Natural killer cell (primary cell): ENCODE measurements around the gene CIDEC. TPM values are rescaled to one million over a fixed set of nuclear protein-coding genes. Genes with fewer than 3 reads are reported as not detected.

ENCODE experiments used
- ATAC-seq, 3 donors: fragments of 150-1000 bp in 2 of 3; fragments of 200-7000 bp in 1 of 3; cut with Tn5 transposase; 1 replicate in 1 of 3; 2 replicates in 2 of 3; pipeline ENCODE4 v1.10.0; 2021; ENCODE audit warnings: mild to moderate bottlenecking in 2 of 3, moderate library complexity in 2 of 3
- DNase-seq, 2 donors: peaks; one replicate each; pipeline versions ENCODE4 v3.0.0 to v3.0.0-alpha.2; 2013 to 2021; ENCODE audit warnings: mixed read lengths in 1 of 2
- H3K27ac ChIP-seq: one replicate; pipeline ENCODE4 v1.5.1; 2013; ENCODE audit warnings: mild to moderate bottlenecking, low read length
- H3K27me3 ChIP-seq: one replicate; pipeline ENCODE4 v1.6.1; 2013; ENCODE audit warnings: low read length; ENCODE audit not compliant: control insufficient read depth, insufficient read depth
- H3K36me3 ChIP-seq: one replicate; pipeline ENCODE4 v1.6.1; 2013; ENCODE audit warnings: low read length; ENCODE audit not compliant: control insufficient read depth, insufficient read depth
- H3K4me1 ChIP-seq: one replicate; pipeline ENCODE4 v1.6.1; 2013; ENCODE audit warnings: low read length; ENCODE audit not compliant: control insufficient read depth, insufficient read depth
- H3K4me3 ChIP-seq: one replicate; pipeline ENCODE4 v1.5.1; 2013; ENCODE audit warnings: low read length
- H3K9me3 ChIP-seq: one replicate; pipeline ENCODE4 v1.6.1; 2013; ENCODE audit warnings: low read length; ENCODE audit not compliant: control insufficient read depth, insufficient read depth
- H3K27ac Mint-ChIP-seq, 2 donors: one replicate each; pipeline ENCODE4 v1.8.0; 2022; ENCODE audit warnings: mild to moderate bottlenecking in 2 of 2, mixed read lengths in 2 of 2, moderate library complexity in 1 of 2
- H3K27me3 Mint-ChIP-seq, 2 donors: one replicate each; pipeline ENCODE4 v1.8.0; 2022; ENCODE audit warnings: low read depth in 2 of 2, mixed read lengths in 2 of 2
- H3K36me3 Mint-ChIP-seq: one replicate; pipeline ENCODE4 v1.8.0; 2022; ENCODE audit warnings: mixed read lengths
- H3K4me1 Mint-ChIP-seq, 2 donors: one replicate each; pipeline ENCODE4 v1.8.0; 2022; ENCODE audit warnings: mixed read lengths in 2 of 2
- H3K4me3 Mint-ChIP-seq: one replicate; pipeline ENCODE4 v1.8.0; 2022; ENCODE audit warnings: mild to moderate bottlenecking, moderate library complexity, mixed read lengths
- H3K9me3 Mint-ChIP-seq, 2 donors: one replicate each; pipeline ENCODE4 v1.8.0; 2022; ENCODE audit warnings: mixed read lengths in 2 of 2
- CTCF ChIP-seq: fragments of 200-600 bp; IDR thresholded peaks from one replicate; pipeline ENCODE4 v1.8.0; 2022; ENCODE audit warnings: antibody characterized with exemption
- WGBS: methylation state at CpG from one replicate; pipeline ENCODE4 v1.1.7; 2013; ENCODE audit warnings: missing lambda C conversion rate; ENCODE audit not compliant: insufficient coverage; 5-methylcytosine and 5-hydroxymethylcytosine counted together
- intact Hi-C: fragments of 100-400 bp; cut with micrococcal nuclease; formaldehyde crosslinking; loops from one replicate; pipeline ENCODE4 v1.14.2; 2022
- total RNA-seq, 4 donors: library from RNA; stranded (reverse); fragments of 120-200 nt in 1 of 4; gene quantifications; one replicate each; pipeline versions ENCODE4 v1.2.3 to v1.2.4, GENCODE V29; 2013 to 2022

CIDEC gene
- total RNA-seq, 3 donors from 2014 or later (not counting 1 experiment from before 2014, with no cell fraction given): not detected

DNA sequence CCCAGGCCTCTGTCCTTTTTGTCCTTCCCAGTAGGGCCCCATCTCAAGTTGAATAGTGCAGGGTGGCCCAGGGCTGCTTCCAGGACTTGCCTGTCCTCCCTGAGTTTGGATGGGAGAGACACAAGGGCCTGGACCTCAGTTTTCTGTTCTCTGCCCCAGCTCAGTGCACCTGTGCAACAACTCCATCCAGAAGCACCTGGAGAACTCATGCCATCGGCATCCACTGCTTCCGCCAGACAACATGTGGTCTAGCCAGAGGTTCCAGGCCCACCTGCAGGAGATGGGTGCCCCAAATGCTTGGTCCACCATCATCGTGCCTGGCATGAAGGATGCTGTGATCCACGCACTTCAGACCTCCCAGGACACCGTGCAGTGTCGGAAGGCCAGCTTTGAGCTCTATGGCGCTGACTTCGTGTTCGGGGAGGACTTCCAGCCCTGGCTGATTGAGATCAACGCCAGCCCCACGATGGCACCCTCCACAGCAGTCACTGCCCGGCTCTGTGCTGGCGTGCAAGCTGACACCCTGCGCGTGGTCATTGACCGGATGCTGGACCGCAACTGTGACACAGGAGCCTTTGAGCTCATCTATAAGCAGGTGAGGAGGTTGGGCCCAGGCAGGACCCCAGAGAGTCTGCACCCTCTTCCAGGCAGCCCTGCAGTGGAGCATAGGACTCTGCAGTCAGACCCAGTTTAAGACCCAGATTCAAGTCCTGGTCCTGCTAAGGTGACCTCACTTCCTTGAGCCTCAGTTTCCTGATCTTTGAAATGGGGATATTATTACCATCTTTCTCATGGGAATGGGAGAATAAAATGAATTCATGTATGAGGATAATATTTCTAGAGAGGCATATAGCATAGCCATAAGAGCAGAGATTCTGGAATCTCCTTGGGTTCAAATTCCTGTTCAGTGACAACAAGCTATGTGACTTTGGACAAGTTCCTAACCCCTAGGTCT lies 51.0 kb downstream of the CIDEC start:
- H3K9me3 Mint-ChIP-seq: no peaks in the 10 kb centered on the region
- no peaks in the 10 kb centered on the region for H3K36me3 Mint-ChIP-seq
- DNase-seq: no peak
- no peaks in the 10 kb centered on the region for H3K27me3 Mint-ChIP-seq
- TF ChIP-seq CTCF: no peak
- WGBS: 98% methylated on average over 17 of the region's 17 CpGs
- peaks cover 13% of the 10 kb centered on the region in 2 donors for H3K4me1 Mint-ChIP-seq
- Histone ChIP-seq H3K9me3 (no peaks in the 10 kb centered on the region), H3K36me3 (peaks cover 26% of the 10 kb centered on the region), H3K4me1 (no peaks in the 10 kb centered on the region), H3K27ac (no peak overlapping the region), H3K4me3 (no peak overlapping the region), H3K27me3 (no peaks in the 10 kb centered on the region)
- H3K27ac Mint-ChIP-seq: no peak overlapping the region
- intact Hi-C loops: no loop called here
- H3K4me3 Mint-ChIP-seq: no peak overlapping the region
- no peak for ATAC-seq

- 92% methylated on average over 20 of the region's 20 CpGs for WGBS
- Mint-ChIP-seq H3K9me3 (no peaks in the 10 kb centered on the region), H3K4me3 (no peak overlapping the region), H3K36me3 (no peaks in the 10 kb centered on the region), H3K27ac (peak overlapping the region in 1 of 2 donors; percentile 45), H3K4me1 (peaks cover 13% of the 10 kb centered on the region in 2 donors), H3K27me3 (no peaks in the 10 kb centered on the region)
- DNase-seq (peak in 1 of 2 donors; percentile 51), ATAC-seq (peak in 2 of 3 donors; percentile 54 to 60)
- intact Hi-C loops: no loop called here
- no peak overlapping the region for H3K4me3 ChIP-seq
- H3K27ac ChIP-seq: no peak overlapping the region
- H3K27me3 ChIP-seq: no peaks in the 10 kb centered on the region
- no peaks in the 10 kb centered on the region for H3K9me3 ChIP-seq
- peak; percentile 14 for TF ChIP-seq CTCF
- H3K36me3 ChIP-seq: peaks cover 12% of the 10 kb centered on the region
- no peaks in the 10 kb centered on the region for H3K4me1 ChIP-seq
Observed at GRCh38 chr3:9826815-9827573, 53.1 kb downstream of the CIDEC start.

- DNase-seq: no peak
- H3K27ac ChIP-seq: no peak overlapping the region
- H3K36me3 Mint-ChIP-seq: no peaks in the 10 kb centered on the region
- H3K27me3 Mint-ChIP-seq: no peaks in the 10 kb centered on the region
- intact Hi-C loops: no loop called here
- peaks cover 11% of the 10 kb centered on the region for H3K36me3 ChIP-seq
- peaks cover 10% of the 10 kb centered on the region in 2 donors for H3K4me1 Mint-ChIP-seq
- no peak for ATAC-seq
- H3K4me1 ChIP-seq: no peaks in the 10 kb centered on the region
- no peaks in the 10 kb centered on the region for H3K9me3 ChIP-seq
- H3K4me3 Mint-ChIP-seq: no peak overlapping the region
- H3K9me3 Mint-ChIP-seq: no peaks in the 10 kb centered on the region
- TF ChIP-seq CTCF: no peak
- WGBS: 92% methylated on average over 14 of the region's 14 CpGs
- no peak overlapping the region for H3K4me3 ChIP-seq
- H3K27ac Mint-ChIP-seq: no peak overlapping the region
- H3K27me3 ChIP-seq: no peaks in the 10 kb centered on the region
Observed at GRCh38 chr3:9825451-9826040, 54.5 kb downstream of the CIDEC start.
